ENCODE measurements around the gene FAM83D. TPM values are rescaled to one million over a fixed set of nuclear protein-coding genes. Genes with fewer than 3 reads are reported as not detected.
A peak's percentile ranks its signal among the peaks of the same experiment; 100 is the strongest.
"Not testable (repeated sequence)": the region's sequence is repeated elsewhere in the genome, so short reads cannot be mapped to it uniquely, and the experiment has no call there.

Gene FAM83D
- total RNA-seq, 3 donors from 2014 or later, result 3.4 to 13.9 (median 13.1) TPM

- Histone ChIP-seq H3K4me1 (ENCODE audit: low read depth) (peaks cover 5% of the 10 kb centered on the region), H3K36me3 (ENCODE audit: low read depth) (no peaks in the 10 kb centered on the region), H3K4me3 (no peak overlapping the region), H3K9me3 (no peaks in the 10 kb centered on the region)
- DNase-seq (no peak), ATAC-seq (no peak)
- intact Hi-C loops (cut with DNase I, micrococcal nuclease), result no loop called here
- TF ChIP-seq CTCF (IDR thresholded peaks at IDR 0.05), result no peak
Observed at GRCh38 chr20:38990728-38991127, 64.5 kb downstream of the FAM83D start.

GRCh38 chr20:38991814-38992704 lies 65.8 kb downstream of the FAM83D start:
- intact Hi-C loops (cut with DNase I, micrococcal nuclease), result no loop called here

GRCh38 chr20:38995536-38996044 lies 69.4 kb downstream of the FAM83D start:
- H3K36me3 ChIP-seq (ENCODE audit: low read depth), result no peaks in the 10 kb centered on the region
- intact Hi-C loops (cut with DNase I, micrococcal nuclease), result no loop called here
- no peak overlapping the region for H3K4me3 ChIP-seq
- DNase-seq, result no peak
- no peaks in the 10 kb centered on the region for H3K4me1 ChIP-seq (ENCODE audit: low read depth)
- no peaks in the 10 kb centered on the region for H3K9me3 ChIP-seq
- no peak for ATAC-seq
- TF ChIP-seq CTCF (IDR thresholded peaks at IDR 0.05), result no peak

More at GRCh38 chr20:38991814-38992704, 65.8 kb downstream of the FAM83D start:
- no peaks in the 10 kb centered on the region for H3K4me1 ChIP-seq (ENCODE audit: low read depth)
- no peak for TF ChIP-seq CTCF (IDR thresholded peaks at IDR 0.05)
- DNase-seq (no peak), ATAC-seq (no peak)
- H3K36me3 ChIP-seq (ENCODE audit: low read depth), result no peaks in the 10 kb centered on the region
- no peaks in the 10 kb centered on the region for H3K9me3 ChIP-seq
- H3K4me3 ChIP-seq, result no peak overlapping the region

GRCh38 chr20:38996866-38997265 lies 70.6 kb downstream of the FAM83D start:
- H3K9me3 ChIP-seq; H3K4me1 ChIP-seq (ENCODE audit: low read depth); DNase-seq; intact Hi-C loops (cut with DNase I, micrococcal nuclease); H3K4me3 ChIP-seq; ATAC-seq; H3K36me3 ChIP-seq (ENCODE audit: low read depth): not testable (repeated sequence)

GRCh38 chr20:38997622-38998021 lies 71.4 kb downstream of the FAM83D start:
- Histone ChIP-seq H3K4me1 (ENCODE audit: low read depth) (no peaks in the 10 kb centered on the region), H3K4me3 (no peak overlapping the region), H3K36me3 (ENCODE audit: low read depth) (no peaks in the 10 kb centered on the region), H3K9me3 (no peaks in the 10 kb centered on the region)
- ATAC-seq (peak; percentile 26), DNase-seq (no peak)
- intact Hi-C loops (cut with DNase I, micrococcal nuclease), result no loop called here
- TF ChIP-seq CTCF (IDR thresholded peaks at IDR 0.05), result no peak

- Histone ChIP-seq H3K4me1 (ENCODE audit: low read depth) (no peaks in the 10 kb centered on the region), H3K36me3 (ENCODE audit: low read depth) (no peaks in the 10 kb centered on the region), H3K9me3 (no peaks in the 10 kb centered on the region), H3K4me3 (no peak overlapping the region)
- DNase-seq, result no peak
- ATAC-seq, result no peak
- intact Hi-C loops (cut with DNase I, micrococcal nuclease), result no loop called here
- TF ChIP-seq CTCF (IDR thresholded peaks at IDR 0.05), result no peak
Observed at GRCh38 chr20:38999217-38999616, 73.0 kb downstream of the FAM83D start.
